Ecto neural progenitor cell (in vitro differentiated cells): Measurements from ENCODE around the gene BCL11A.

Experiments
- DNase-seq: peaks from one replicate; pipeline ENCODE4 v3.0.0-alpha.2; 2018; ENCODE audit warnings: low spot score

BCL11A gene

GRCh38 chr2:60553495-60554073 is at the start of gene BCL11A:
Gene BCL11A (minus strand): TSS chr2:60553654. CDS start chr2:60553270, 384 bp downstream.
- peak; percentile 74 for DNase-seq

- DNase-seq, result no peak
These were observed 49.5 kb upstream of the BCL11A start for GRCh38 chr2:60602828-60603532.

- DNase-seq, result no peak
These were observed 48.9 kb upstream of the BCL11A start for GRCh38 chr2:60602388-60602787.

- no peak for DNase-seq
These were observed 44.8 kb upstream of the BCL11A start for GRCh38 chr2:60598271-60598670.

- DNase-seq, result no peak
These were observed 43.9 kb upstream of the BCL11A start for GRCh38 chr2:60597346-60597745.

GRCh38 chr2:60596411-60596810 is 43.0 kb upstream of the BCL11A start:
- no peak for DNase-seq

- DNase-seq, result no peak
These were observed 42.5 kb upstream of the BCL11A start for GRCh38 chr2:60595953-60596352.

- DNase-seq, result no peak
These were observed 35.6 kb upstream of the BCL11A start for GRCh38 chr2:60589104-60589503.

- DNase-seq, result no peak
These were observed 32.6 kb upstream of the BCL11A start for GRCh38 chr2:60586081-60586480.

GRCh38 chr2:60585276-60585675 is 31.8 kb upstream of the BCL11A start:
- DNase-seq, result no peak

- no peak for DNase-seq
These were observed 30.1 kb upstream of the BCL11A start for GRCh38 chr2:60583604-60584003.

- DNase-seq, result peak; percentile 88
These were observed 28.2 kb upstream of the BCL11A start for GRCh38 chr2:60581433-60582282.

GRCh38 chr2:60577682-60578283 is 24.3 kb upstream of the BCL11A start:
- DNase-seq, result no peak

GRCh38 chr2:60573251-60573650 is 19.8 kb upstream of the BCL11A start:
- no peak for DNase-seq

GRCh38 chr2:60570251-60570650 is 16.8 kb upstream of the BCL11A start:
- DNase-seq, result no peak

- no peak for DNase-seq
These were observed 16.2 kb upstream of the BCL11A start for GRCh38 chr2:60569680-60570111.

GRCh38 chr2:60567919-60568768 is 14.7 kb upstream of the BCL11A start:
- no peak for DNase-seq

GRCh38 chr2:60567096-60567495 is 13.6 kb upstream of the BCL11A start:
- DNase-seq, result no peak

GRCh38 chr2:60565472-60565871 is 12.0 kb upstream of the BCL11A start:
- DNase-seq, result no peak

GRCh38 chr2:60560734-60561644 is 7.5 kb upstream of the BCL11A start:
- DNase-seq, result no peak
